Measurements from ENCODE around the gene TMEM266.

- TF ChIP-seq CTCF (IDR thresholded peaks at IDR 0.05), result no peak
- TF ChIP-seq ZFX (IDR thresholded peaks at IDR 0.05; ENCODE audit: borderline replicate concordance), result no peak
These were observed 75.7 kb downstream of the TMEM266 start for GRCh38 chr15:76135516-76135915.

Data from 22Rv1 (cell line).